8988T (cell line): ENCODE data around the gene LAMP1.
"Not testable (repeated sequence)": the region's sequence is repeated elsewhere in the genome, so short reads cannot be mapped to it uniquely, and the experiment has no call there.

Experiments used
- DNase-seq: peaks from one replicate; pipeline ENCODE4 v3.0.0; 2011

Gene LAMP1

DNA sequence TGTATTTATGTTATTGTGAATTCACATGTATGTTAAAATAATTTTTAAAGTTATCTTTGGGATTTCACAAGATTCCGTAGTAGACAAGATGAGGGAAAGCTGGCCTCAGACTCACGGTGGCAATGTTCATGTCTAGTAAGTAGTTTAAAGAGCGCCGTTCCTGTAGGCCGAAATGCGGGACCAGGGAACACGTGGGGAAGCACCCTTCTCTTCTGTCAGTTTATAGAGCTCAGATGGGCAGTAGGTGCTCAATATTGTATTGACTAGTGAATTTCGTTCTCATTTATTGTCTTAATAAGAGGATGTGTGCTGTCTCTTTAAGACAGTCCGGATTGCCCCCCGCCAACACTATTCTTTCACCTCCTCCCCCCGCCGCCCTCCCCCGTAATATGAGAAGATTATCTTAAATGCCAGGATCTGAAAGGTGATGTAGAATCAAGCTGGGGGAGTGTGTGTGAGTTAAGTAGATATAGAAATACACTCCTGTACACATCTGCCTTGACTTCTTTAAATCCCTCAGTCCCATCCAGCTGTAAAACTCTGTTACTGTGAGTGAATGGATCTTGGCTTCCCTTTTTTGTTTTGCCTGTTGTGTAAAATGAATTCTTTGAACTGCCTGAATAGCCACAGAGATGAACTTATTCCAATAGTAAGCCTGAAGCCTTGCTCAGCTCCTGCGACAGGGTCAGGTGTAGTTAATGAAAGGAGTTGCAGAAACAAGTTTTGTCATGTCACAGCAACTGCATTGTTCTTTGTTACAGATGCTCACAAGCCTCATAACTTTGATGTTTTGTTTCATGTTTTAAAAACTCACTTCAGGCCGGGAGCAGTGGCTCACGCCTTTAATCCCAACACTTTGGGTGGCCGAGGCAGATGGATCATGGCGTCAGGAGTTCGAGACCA is 1.3 kb downstream of the LAMP1 start:
- DNase-seq: no peak

DNA sequence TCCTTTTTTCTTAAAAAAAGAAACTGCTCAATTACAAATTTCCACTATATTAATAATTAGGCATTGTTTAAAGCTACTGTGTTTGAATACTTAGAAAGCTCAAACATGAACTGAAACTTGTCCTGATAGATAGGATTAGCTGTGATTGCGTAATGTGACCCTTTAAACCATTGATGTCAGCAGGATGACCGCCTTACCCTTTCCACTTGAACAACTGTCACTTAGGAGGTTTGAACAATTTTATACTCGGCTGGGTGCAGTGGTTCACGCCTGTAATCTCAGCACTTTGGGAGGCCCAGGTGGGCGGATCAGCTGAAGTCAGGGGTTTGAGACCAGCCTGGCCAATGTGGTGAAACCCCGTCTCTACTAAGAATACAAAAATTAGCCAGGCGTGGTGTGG is 2.9 kb downstream of the LAMP1 start:
- no peak for DNase-seq

DNA sequence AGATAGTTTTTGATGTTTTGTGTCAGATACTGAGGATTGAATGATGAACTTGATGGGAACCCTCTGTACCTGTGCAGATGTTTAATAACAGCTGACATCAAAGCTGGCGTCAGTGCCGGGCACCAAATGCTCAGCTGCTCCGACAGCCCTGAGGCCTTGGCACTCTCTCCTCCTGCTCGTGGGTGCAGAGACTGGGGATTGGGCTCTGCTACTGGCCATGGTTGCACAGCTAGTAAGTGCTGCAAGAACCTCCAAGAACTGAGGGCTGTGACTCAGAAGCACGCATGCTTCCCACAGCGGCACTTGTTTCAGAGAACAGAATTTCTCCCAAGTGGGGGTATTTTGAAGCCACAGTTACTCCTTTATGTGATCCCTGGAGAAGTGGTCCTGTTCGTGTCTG is 5.9 kb downstream of the LAMP1 start:
- DNase-seq: no peak

DNA sequence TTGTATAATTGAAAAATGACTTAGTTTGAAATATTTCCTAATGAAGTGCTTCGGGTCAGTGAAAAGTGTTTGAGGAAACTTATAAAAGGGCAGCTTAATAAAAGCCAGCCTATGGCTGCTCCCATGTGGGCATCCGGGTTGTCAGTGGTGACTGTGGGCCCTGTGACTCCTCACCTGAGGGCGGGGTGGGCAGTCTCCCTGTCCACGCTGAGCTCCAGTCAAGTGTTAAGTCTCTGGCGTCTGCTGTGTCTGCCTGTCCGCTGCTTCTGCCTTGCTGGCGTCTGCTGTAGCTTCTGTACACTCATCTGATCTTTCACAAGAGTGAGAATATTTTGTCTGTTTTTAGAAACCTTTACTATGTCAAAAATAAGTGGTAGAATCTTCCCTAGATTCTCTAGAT is 7.1 kb downstream of the LAMP1 start:
- no peak for DNase-seq

DNA sequence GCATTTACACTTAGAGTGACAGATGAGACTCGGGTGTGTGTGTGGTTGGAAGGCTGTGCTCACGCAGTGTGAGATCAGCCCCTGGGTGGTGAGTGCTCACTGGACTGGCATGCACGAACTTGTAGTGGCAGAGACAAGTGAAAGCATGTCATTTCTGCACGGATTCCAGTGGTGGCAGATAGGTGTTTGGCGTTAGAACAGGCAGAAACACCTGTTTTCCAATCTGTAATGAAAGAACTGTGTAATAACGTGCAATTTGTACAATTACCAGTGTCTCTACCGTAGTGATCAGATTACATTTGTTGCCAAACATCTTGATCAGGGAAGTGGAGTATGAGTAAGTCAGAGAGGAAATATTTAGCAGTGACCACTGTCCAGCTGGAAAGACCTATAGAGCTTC is 8.2 kb downstream of the LAMP1 start:
- no peak for DNase-seq

DNA sequence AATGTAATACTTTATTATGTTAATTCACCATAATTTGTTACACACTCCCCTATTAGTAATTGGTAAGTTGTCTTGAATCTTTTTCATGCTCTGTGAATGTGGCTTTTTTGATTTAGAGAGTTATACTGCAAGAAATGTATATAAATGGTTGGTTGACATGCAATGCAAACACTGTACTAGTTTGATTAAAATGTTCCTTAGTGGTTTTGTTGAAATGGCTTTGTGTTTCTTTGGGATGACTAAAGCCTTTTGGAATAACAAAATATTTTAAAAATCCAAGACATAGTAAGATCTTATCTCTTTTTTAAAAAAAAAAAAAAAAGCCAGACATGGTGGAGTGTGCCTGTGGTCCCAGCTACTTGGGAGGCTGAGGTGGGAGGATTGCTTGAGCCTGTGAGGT is 10.5 kb downstream of the LAMP1 start:
- no peak for DNase-seq

DNA sequence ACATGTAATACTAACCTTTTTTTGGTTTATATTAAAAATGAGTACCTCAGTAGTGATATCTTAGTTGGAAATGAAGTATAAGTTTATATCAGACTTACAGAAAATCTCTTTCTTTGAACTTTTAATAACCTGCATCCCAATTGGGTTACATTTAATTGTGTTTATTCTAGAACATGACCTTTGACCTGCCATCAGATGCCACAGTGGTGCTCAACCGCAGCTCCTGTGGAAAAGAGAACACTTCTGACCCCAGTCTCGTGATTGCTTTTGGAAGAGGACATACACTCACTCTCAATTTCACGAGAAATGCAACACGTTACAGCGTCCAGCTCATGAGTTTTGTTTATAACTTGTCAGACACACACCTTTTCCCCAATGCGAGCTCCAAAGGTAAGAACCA is 12.4 kb downstream of the LAMP1 start:
- no peak for DNase-seq

DNA sequence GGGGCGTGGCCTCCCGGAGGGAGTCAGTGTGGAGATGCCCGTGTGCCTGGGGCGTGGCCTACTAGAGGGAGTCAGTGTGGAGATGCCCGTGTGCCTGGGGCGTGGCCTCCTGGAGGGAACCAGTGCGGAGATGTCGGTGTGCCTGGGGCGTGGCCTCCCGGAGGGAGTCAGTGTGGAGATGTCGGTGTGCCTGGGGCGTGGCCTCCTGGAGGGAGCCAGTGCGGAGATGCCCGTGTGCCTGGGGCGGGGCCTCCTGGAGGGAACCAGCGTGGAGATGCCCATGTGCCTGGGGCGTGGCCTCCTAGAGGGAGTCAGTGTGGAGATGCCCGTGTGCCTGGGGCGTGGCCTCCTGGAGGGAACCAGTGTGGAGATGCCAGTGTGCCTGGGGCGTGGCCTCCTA is 17.1 kb downstream of the LAMP1 start:
- DNase-seq: not testable (repeated sequence)

DNA sequence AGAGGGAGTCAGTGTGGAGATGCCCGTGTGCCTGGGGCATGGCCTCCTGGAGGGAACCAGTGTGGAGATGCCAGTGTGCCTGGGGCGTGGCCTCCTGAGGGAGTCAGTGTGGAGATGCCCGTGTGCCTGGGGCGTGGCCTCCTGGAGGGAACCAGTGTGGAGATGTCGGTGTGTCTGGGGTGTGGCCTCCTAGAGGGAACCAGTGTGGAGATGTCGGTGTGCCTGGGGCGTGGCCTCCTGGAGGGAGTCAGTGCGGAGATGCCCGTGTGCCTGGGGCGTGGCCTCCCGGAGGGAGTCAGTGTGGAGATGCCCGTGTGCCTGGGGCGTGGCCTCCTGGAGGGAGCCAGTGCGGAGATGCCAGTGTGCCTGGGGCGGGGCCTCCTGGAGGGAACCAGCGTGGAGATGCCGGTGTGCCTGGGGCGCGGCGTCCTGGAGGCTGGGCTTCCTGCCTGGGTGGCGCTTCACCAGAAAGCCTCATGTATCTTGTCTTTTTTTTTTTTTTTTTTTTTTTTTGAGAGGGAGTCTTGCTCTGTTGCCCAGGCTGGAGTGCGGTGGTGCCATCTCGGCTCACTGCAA is 17.9 kb downstream of the LAMP1 start:
- not testable (repeated sequence) for DNase-seq

DNA sequence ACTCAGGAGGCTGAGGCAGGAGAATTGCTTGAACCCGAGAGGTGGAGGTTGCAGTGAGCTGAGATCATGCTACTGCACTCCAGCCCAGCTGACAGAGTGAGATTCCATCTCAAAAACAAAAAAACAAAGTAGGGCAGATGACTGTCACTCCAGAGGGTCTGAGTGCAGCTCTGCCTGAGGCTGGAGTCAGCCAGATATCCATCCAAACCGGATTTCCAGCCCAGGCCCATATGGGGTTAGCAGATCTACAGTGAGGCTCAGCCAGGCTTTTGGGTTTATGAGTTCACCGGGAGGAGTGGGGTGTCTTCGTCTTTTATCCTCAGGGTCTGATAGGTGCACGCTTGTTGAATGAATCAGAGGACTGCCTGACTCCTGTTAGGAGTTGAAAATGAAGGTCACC is 19.0 kb downstream of the LAMP1 start:
- DNase-seq: no peak

DNA sequence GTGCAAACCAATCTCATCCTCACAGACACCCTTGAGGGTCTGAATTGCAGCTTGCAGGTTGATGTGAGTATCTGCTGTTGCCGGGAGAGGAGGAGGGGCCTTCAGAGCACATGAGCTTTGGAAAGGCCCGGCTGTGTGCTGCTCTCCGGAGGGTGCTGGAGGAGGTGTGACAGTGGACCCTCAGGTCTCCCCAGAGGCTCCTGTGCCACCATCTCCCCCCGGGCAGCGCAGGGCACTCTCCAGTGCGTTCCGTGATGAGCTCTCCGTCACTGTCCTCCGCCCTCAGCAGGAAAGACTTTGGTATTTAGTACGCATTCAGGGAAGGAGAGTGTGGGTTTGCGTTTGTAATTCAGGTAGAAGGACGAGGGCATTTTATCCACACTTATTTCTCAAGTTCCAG is 20.0 kb downstream of the LAMP1 start:
- no peak for DNase-seq

DNA sequence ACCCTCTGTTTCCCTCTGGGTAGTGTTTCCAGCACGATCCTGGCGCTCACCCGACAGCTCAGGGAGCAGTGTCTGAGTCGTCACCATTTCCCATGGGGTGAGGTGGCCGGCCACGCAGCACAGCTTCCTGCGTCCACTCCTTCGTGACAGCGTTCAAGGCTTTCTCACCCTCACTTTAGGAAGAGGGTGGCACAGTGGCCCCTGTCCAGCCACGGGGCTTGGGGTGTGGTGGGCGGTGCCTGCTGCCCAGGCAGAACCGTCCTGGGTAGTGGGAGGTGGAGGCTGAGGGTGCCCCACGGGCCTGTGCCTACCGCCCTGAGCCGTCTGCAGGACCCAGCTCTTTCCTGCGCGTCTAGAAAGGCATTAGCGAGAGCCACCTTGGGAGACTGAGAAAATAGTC is 21.9 kb downstream of the LAMP1 start:
- no peak for DNase-seq

DNA sequence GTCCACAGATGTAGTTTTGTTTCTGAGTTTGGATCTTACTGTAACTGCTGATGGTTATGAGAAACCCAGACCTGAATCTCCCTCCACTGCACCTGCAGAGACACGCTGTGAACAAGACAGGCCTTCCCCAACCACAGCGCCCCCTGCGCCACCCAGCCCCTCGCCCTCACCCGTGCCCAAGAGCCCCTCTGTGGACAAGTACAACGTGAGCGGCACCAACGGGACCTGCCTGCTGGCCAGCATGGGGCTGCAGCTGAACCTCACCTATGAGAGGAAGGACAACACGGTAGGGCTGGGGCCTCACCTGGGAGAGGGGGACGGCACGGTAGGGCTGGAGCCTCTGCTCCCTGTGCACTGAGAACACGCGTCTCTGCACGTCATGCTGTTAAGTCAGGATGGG is 22.3 kb downstream of the LAMP1 start:
- no peak for DNase-seq

DNA sequence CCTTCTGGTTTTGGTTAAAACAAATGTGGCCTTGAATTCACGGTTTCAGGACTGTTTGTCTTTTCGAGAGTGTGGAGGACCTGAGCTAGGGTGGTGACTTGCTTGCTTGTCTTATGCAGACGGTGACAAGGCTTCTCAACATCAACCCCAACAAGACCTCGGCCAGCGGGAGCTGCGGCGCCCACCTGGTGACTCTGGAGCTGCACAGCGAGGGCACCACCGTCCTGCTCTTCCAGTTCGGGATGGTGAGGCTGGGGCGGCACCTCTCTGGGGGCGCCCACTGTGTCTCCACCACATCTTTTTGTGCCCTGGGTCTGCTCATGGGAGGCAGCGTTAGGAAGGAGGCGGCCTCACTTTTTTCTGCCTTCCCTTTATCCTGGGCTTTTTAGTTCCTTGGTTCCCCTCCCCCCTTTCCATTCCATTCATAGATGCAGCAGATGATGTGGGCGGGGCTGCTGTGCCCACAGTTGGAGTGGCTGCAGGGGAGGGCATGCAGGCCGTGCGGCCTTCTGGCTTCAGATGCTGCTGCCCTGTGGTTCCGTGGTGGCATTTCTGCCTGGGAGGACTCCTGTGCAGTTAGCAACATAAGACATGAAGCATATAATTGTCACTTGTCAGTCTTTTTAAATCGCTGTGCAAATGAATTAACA is 23.3 kb downstream of the LAMP1 start:
- DNase-seq: no peak

DNA sequence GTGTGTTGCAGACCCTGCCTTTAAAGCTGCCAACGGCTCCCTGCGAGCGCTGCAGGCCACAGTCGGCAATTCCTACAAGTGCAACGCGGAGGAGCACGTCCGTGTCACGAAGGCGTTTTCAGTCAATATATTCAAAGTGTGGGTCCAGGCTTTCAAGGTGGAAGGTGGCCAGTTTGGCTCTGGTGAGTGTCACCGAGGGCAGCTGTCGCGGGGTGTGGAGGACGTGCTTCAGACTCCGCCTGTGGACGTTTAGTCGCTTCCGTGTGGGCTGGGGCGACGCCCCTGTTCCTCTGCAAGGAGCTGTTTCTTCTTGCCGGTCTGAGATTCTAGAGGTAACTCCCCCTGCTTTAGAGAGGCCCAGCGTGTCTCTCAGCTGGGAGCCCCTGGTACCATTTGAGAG is 24.5 kb downstream of the LAMP1 start:
- DNase-seq: no peak

DNA sequence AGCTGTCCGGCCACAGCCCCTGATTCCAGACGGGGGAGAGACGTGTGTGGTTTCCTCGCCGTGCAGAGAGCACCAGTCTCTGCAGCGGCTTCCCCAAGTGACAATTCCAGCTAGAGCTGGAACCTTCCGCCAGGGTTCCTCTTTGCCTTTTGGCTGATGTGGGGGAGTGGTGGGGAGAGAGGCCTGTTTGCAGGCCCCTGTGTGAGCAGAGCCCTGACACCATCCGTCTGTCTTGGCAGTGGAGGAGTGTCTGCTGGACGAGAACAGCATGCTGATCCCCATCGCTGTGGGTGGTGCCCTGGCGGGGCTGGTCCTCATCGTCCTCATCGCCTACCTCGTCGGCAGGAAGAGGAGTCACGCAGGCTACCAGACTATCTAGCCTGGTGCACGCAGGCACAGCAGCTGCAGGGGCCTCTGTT is 25.0 kb downstream of the LAMP1 start:
- DNase-seq: no peak

DNA sequence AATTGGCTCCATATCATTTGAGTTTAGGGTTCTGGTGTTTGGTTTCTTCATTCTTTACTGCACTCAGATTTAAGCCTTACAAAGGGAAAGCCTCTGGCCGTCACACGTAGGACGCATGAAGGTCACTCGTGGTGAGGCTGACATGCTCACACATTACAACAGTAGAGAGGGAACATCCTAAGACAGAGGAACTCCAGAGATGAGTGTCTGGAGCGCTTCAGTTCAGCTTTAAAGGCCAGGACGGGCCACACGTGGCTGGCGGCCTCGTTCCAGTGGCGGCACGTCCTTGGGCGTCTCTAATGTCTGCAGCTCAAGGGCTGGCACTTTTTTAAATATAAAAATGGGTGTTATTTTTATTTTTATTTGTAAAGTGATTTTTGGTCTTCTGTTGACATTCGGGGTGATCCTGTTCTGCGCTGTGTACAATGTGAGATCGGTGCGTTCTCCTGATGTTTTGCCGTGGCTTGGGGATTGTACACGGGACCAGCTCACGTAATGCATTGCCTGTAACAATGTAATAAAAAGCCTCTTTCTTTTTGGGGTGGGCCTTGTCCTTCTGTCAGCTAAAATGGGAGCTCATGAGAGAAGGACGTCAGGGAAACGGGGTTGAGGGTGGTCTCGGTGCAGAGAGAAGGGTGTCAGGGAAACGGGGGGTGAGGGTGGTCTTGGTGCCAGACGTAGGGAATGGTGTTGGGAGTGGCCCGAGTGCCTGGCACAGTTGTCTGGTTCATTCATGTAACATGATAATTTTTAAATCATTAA is 26.0 kb downstream of the LAMP1 start:
- no peak for DNase-seq

DNA sequence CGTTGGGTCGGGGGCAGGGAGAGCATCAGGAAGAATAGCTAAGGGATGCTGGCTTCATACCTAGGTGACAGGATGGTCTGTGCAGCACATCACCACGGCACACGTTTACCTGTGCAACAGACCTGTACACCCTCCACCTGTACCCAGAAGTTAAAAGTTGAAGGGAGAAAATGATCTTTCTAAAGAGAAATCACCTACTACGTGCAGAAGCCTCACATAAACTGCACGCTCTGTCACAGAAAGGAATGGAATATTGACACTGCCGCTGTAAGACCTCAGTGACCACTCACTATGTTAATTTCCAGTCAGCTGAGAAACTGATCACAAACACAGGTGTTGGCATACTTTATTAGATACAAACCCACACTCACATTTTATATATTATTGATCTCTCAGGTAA is 26.8 kb downstream of the LAMP1 start:
- no peak for DNase-seq

DNA sequence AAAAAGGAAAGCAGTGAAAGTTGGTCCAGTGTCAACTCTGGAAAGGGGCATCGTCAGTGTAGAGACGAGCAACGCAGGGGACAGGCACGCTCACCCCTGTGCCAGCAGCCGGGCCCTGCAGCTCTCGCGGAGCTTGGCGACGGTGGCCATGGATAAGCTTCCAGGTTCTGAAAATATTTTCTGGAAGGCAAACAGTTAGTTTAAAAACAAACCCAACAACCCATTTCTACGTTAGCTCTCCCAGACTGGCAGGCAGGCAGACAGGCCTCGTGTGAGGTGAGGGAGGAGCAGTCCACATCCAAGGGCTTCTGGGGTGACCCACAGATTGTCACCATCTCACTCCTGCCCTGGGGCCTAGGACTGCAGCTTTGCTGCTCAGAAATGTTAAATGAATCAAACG is 27.4 kb downstream of the LAMP1 start:
- no peak for DNase-seq

DNA sequence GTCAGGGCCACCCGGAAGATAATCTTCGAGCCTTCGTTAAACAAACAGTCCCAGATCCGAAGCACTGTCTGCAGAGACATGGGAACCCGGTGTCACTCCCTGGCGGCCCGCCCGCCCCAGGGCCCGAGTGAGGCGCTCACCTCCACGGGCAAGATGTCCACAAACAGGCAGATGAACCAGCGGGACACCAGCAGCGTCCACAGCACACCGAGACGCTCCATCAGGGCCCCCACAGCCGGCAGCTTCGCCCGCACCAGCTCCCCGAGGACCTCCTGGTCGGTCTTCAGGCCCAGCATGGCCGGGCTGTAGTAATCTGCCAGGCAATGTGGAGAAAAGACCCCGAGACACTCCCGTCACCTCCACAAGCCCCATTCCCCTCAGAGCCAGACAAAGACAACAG is 28.7 kb downstream of the LAMP1 start:
- no peak for DNase-seq

DNA sequence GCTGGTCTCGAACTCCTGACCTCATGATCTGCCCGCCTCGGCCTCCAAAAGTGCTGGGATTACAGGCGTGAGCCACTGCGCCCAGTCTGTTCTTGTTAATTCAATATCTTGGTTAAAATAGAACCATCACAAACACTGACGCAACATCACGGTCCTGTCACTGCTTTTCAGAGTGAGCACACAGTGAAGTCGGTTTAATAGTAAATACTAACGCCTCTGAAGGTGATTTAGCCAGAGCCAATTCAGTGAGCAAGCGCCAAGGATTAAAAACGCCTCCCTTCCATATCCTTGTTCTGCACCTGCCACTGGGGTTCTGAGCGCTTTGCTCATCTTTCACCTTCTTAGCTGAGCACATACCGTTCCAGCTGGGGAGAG is 30.3 kb downstream of the LAMP1 start:
- DNase-seq: no peak

DNA sequence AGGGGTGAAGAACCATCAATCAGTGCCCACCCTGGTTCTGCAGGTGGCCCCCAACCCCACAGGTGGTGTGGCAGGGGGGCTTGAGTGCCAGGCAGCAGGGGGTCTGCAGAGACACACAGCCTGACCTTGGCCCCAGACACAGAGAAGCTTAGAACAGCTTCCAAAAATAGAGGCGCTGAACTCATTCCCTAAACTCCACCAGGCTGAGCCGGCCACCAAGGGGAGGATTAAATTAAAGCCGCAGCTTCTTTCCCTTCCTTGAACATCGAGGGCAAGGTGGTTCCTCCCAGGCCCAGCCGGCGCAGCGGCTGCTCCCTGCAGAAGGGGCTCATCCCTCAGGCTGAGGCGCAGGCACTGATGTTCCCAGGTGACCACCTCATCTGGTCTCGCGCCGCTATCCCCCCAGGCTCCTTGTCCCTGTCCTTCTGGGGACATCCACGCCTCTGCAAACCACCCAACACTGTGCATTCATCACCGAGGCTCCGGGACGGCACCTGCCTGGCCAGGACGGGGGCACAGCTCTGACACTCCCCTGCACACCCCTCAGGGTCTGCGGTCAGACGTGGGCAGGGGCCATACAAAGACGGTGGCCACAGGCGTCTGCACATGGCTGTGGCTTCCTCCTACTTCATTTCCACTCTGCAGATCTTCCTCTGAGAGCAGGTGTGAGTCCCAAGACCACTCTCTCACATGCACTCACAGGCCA is 30.9 kb downstream of the LAMP1 start:
- no peak for DNase-seq

DNA sequence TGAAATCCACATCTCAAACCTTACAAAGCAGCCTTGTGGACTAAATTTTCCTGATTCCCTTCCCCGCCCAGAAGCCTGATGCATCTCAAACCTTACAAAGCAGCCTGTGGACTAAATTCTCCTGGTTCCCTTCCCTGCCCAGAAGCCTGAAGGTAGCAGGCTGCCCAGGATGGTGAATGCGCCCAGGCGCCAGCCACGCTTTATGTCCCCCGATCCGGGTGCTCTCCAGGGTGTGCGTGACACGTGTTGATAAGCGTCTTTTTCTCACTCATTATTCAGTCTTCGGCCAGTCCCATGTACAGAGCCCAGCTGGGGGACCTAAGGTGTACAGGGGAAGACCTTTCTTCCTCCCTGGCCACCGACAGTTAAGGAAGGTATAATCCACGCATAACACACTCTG is 31.8 kb downstream of the LAMP1 start:
- DNase-seq: no peak
